ENCODE measurements around the gene CMC1.

DNA sequence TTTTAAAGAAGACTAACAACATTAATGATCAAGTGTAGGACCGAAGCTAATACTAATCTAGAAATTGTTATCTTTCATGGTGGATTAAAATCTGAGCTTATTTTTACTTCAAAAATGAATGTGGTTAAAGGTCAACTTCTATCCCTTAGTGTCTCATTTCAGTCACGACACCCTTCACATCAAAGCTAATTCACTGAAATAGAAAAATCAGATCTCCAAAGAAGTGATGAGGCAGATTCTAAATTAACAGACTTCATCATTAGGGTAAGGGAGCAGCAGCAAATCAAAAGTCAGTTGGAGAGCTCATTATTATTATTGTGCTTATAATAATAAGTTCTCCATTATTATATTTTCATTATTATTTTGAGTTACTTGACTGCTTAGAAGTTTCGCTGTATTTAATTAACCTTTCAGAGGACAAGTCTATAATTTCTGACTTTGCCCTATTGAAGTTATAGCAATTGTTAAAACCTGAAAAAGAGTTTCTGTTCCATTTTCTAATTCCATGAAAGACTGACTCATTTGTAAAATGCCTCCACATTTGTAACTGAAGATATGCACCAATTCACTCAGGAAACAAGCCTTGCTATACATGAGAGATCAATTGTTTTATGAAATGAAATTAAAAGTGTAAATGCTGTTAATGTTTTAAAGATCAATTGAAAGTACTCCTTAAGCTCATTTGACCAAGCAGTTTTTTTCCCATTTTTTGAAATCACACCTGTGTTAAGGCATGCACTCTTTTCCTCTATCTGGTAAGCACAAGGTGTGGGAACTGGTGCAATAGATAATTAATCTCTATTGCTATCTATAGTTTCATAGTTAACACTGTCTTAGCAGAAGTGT lies 23.1 kb upstream of the CMC1 start:
- TF ChIP-seq EGR1 (IDR thresholded peaks at IDR 0.05) (no peak), ZBTB7A (IDR thresholded peaks at IDR 0.05; ENCODE audit: low read depth) (no peak), EP300 (IDR thresholded peaks at IDR 0.05; ENCODE audit: borderline replicate concordance) (no peak), NFIC (IDR thresholded peaks at IDR 0.05) (no peak), TAF1 (IDR thresholded peaks at IDR 0.05; ENCODE audit: low read depth) (no peak), CEBPB (IDR thresholded peaks at IDR 0.05) (no peak), YY1 (IDR thresholded peaks at IDR 0.05; ENCODE audit: low read depth) (no peak), TCF12 (IDR thresholded peaks at IDR 0.05; ENCODE audit: low read depth) (no peak), RAD21 (IDR thresholded peaks at IDR 0.05; ENCODE audit: low read depth) (no peak)
- TF ChIP-seq, protein P1, sequence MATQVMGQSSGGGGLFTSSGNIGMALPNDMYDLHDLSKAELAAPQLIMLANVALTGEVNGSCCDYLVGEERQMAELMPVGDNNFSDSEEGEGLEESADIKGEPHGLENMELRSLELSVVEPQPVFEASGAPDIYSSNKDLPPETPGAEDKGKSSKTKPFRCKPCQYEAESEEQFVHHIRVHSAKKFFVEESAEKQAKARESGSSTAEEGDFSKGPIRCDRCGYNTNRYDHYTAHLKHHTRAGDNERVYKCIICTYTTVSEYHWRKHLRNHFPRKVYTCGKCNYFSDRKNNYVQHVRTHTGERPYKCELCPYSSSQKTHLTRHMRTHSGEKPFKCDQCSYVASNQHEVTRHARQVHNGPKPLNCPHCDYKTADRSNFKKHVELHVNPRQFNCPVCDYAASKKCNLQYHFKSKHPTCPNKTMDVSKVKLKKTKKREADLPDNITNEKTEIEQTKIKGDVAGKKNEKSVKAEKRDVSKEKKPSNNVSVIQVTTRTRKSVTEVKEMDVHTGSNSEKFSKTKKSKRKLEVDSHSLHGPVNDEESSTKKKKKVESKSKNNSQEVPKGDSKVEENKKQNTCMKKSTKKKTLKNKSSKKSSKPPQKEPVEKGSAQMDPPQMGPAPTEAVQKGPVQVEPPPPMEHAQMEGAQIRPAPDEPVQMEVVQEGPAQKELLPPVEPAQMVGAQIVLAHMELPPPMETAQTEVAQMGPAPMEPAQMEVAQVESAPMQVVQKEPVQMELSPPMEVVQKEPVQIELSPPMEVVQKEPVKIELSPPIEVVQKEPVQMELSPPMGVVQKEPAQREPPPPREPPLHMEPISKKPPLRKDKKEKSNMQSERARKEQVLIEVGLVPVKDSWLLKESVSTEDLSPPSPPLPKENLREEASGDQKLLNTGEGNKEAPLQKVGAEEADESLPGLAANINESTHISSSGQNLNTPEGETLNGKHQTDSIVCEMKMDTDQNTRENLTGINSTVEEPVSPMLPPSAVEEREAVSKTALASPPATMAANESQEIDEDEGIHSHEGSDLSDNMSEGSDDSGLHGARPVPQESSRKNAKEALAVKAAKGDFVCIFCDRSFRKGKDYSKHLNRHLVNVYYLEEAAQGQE (IDR thresholded peaks at IDR 0.05; ENCODE audit: low read depth) = no peak
- TF ChIP-seq, protein P2, sequence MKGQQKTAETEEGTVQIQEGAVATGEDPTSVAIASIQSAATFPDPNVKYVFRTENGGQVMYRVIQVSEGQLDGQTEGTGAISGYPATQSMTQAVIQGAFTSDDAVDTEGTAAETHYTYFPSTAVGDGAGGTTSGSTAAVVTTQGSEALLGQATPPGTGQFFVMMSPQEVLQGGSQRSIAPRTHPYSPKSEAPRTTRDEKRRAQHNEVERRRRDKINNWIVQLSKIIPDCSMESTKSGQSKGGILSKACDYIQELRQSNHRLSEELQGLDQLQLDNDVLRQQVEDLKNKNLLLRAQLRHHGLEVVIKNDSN (IDR thresholded peaks at IDR 0.05) = no peak
- TF ChIP-seq, protein P3, sequence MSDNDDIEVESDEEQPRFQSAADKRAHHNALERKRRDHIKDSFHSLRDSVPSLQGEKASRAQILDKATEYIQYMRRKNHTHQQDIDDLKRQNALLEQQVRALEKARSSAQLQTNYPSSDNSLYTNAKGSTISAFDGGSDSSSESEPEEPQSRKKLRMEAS (IDR thresholded peaks at IDR 0.05) = no peak

Data from Ishikawa (cell line).